ENCODE results near the gene GUCY1A2.

GRCh38 chr11:107014871-107015270 lies 3.4 kb downstream of the GUCY1A2 start:
- no peak for TF ChIP-seq POLR2A (IDR thresholded peaks at IDR 0.05; ENCODE audit: low read length)
- TF ChIP-seq GATA1 (IDR thresholded peaks at IDR 0.05; ENCODE audit: low read depth, low read length), result no peak

All from erythroblast (primary cell).